ENCODE data around the gene PITPNB.

DNA sequence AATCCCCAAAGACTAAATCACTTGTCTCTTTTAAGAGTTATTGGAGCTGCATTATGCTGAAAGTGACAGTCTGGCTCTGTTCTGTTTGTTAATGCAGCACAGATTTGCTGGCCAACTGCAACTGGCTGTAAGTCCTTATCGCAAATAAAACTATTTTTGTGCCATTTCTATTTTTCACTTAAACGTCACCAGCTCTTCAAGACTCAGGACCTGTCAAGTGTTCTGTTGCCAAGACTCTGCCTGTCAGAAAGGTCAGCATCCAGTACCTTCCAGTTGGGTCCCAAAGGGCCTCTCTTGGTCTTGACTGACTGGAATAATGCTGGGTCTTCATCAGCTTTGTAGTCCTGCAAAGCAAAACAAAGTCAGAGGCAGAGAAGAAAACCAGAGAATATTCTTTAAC lies 45.6 kb downstream of the PITPNB start:
- no peak for TF ChIP-seq ZFX (IDR thresholded peaks at IDR 0.05)
- no peak for TF ChIP-seq POLR2A (IDR thresholded peaks at IDR 0.05; ENCODE audit: borderline replicate concordance, extremely low read depth, insufficient read depth, insufficient read length)
- TF ChIP-seq EGR1 (IDR thresholded peaks at IDR 0.05; ENCODE audit: low read depth), result no peak
- no peak for TF ChIP-seq ELF1 (IDR thresholded peaks at IDR 0.05; ENCODE audit: borderline replicate concordance, low read depth)
- no peak for TF ChIP-seq RAD21 (IDR thresholded peaks at IDR 0.05; ENCODE audit: low read depth)
- TF ChIP-seq CTCF (IDR thresholded peaks at IDR 0.05 in 2 of 3, conservative IDR thresholded peaks at IDR 0.05 in 1 of 3; ENCODE audit: borderline replicate concordance in 1 of 3, insufficient read depth in 1 of 3, low read depth in 2 of 3, low read length in 2 of 3), result no peak
- TF ChIP-seq SRF (IDR thresholded peaks at IDR 0.05; ENCODE audit: low read depth), result no peak

Data from HCT116 (cell line).